Gastrocnemius medialis (tissue), 4 donors: ENCODE measurements around the gene PRKCA. TPM values are rescaled to one million over a fixed set of nuclear protein-coding genes. Genes with fewer than 3 reads are reported as not detected.

Experiments used
- ATAC-seq, 2 donors: fragments of 150-250 bp; one replicate each; pipeline ENCODE4 v1.9.1; 2016
- DNase-seq, 2 donors: peaks; one replicate each; pipeline ENCODE4 v3.0.0-alpha.2; 2019
- H3K27ac ChIP-seq, 4 donors: fragments of 200-600 bp; sonication (generic); 1 replicate in 1 of 4; 2 replicates in 3 of 4; pipeline ENCODE4 v1.5.1; 2016 to 2018; ENCODE audit warnings: mild to moderate bottlenecking in 2 of 4, moderate library complexity in 1 of 4
- H3K27me3 ChIP-seq, 3 donors: fragments of 200-600 bp; sonication (generic) in 2 of 3; 1 replicate in 1 of 3; 2 replicates in 2 of 3; pipeline versions ENCODE4 v1.5.1 to v1.6.0; 2016 to 2019; ENCODE audit warnings: mild to moderate bottlenecking in 1 of 3, moderate library complexity in 1 of 3
- H3K36me3 ChIP-seq, 2 donors: fragments of 200-600 bp; sonication (generic) in 1 of 2; one replicate each; pipeline ENCODE4 v1.5.1; 2017 to 2018
- H3K4me1 ChIP-seq, 2 donors: fragments of 200-600 bp; sonication (generic) in 1 of 2; one replicate each; pipeline ENCODE4 v1.5.1; 2016 to 2017; ENCODE audit warnings: mild to moderate bottlenecking in 2 of 2
- H3K4me3 ChIP-seq, 4 donors: fragments of 200-600 bp; sonication (generic) in 3 of 4; 1 replicate in 1 of 4; 2 replicates in 3 of 4; pipeline ENCODE4 v1.5.1; 2016 to 2019; ENCODE audit warnings: mild to moderate bottlenecking in 2 of 4
- H3K9me3 ChIP-seq, 3 donors: fragments of 200-600 bp; sonication (generic) in 2 of 3; 1 replicate in 1 of 3; 2 replicates in 2 of 3; pipeline ENCODE4 v1.5.1; 2016 to 2019
- CTCF ChIP-seq, 5 experiments: fragments of 450-650 bp in 3 of 5; fragments of 200-600 bp in 2 of 5; sonication (generic) in 2 of 5; IDR thresholded peaks in 4 of 5; conservative IDR thresholded peaks in 1 of 5; 1 replicate in 4 of 5; 2 replicates in 1 of 5; pipeline ENCODE4 v1.5.1; 2016 to 2019; ENCODE audit warnings: antibody characterized with exemption in 5 of 5, mild to moderate bottlenecking in 3 of 5, moderate library complexity in 3 of 5
- POLR2A ChIP-seq, 2 donors: fragments of 450-650 bp; IDR thresholded peaks; one replicate each; pipeline ENCODE4 v1.6.1; 2017; ENCODE audit warnings: antibody characterized with exemption in 2 of 2, mild to moderate bottlenecking in 2 of 2, moderate library complexity in 2 of 2
- in situ Hi-C, 4 donors: fragments of 200-750 bp; cut with MboI; loops; one replicate each; pipeline versions ENCODE4 v1.15.0 to v1.8.0; 2017; ENCODE audit warnings: low sequenced_read_pairs in 4 of 4
- intact Hi-C: fragments of 100-400 bp; cut with DNase I; formaldehyde crosslinking; loops from one replicate; pipeline ENCODE4 v1.15.1; 2023; ENCODE audit warnings: low total_unique reads
- total RNA-seq, 4 donors: library from RNA; depleted of rRNA; stranded (reverse); fragments of >200 nt; gene quantifications; one replicate each; pipeline versions ENCODE4 v1.1.0 to v1.2.3, GENCODE V29; 2016

PRKCA gene
- total RNA-seq, 4 donors from 2014 or later, result 7.6 to 16.8 (median 11.1) TPM

DNA sequence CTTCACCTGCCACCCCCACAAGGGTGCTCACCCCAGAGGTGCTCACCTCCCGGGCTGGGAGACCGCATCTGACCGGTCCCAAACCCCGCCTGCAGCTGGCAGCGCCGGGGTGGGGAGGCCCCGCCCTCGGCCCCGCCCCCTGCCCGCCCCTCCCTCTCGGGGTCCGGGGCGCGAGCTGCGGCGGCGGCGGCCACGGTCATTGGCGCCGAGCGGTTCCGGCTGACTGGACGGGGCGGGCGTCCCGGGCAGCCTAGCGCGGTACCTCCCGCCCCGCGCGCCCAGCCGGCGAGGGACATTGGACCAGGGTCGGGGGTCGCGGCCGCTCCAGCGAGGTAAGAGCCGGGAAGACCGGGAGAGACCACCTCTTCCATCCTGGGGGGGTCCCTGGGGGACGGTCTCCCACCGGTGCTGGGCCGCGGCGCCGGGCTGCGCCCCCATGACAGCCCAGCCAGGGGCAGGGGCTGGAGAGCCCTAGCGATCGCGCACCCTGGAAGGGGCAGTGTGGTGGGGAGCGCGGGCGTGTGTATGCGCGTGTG, 532.6 kb downstream of the PRKCA start, which contains the start of gene CACNG5:
CACNG5 (plus strand) TSS at position 199 of the 536 bp plus-strand sequence. CDS start 42,216 bp downstream, outside the sequence.
- no peak for ATAC-seq
- H3K27ac ChIP-seq, result no peak within 1 kb of the TSS
- intact Hi-C loops, result no loop called here
- no peaks in the 10 kb centered on the region for H3K9me3 ChIP-seq
- in situ Hi-C loops, result no loop called here
- H3K36me3 ChIP-seq, result no peaks in the 10 kb centered on the region
- H3K4me3 ChIP-seq, result no peak within 1 kb of the TSS
- no peak for TF ChIP-seq POLR2A (IDR thresholded peaks at IDR 0.05)
- TF ChIP-seq CTCF (IDR thresholded peaks at IDR 0.05 in 4 of 5, conservative IDR thresholded peaks at IDR 0.05 in 1 of 5), result no peak
- H3K4me1 ChIP-seq, result no peaks in the 10 kb centered on the region
- H3K27me3 ChIP-seq, result peaks cover 24 to 39% (median 24%) of the 10 kb centered on the region in 3 donors
- DNase-seq, result no peak

DNA sequence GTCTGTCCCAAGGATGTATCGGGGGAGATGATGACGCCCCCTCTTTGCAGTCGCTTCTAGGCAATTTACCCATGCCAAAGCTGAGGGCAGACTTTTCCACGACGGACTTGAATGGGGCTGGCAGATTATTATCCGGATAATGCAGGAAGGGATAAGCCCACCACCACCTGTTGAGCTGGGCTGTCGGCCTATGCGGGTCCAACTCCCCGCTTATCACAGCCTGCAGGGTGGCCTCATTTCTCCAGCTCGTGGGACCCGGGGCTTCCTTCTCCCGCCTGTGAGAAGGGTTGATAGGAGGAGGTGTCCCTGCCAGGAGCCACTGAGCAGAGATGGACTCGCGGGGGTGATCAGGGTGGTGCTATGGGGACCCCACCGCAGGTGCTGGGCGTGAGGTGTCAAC, 533.1 kb downstream of the PRKCA start:
- Histone ChIP-seq H3K27me3 (peaks cover 24 to 39% (median 24%) of the 10 kb centered on the region in 3 donors), H3K27ac (no peak overlapping the region), H3K9me3 (no peaks in the 10 kb centered on the region), H3K36me3 (no peaks in the 10 kb centered on the region), H3K4me1 (no peaks in the 10 kb centered on the region), H3K4me3 (no peak overlapping the region)
- in situ Hi-C loops (no loop called here), intact Hi-C loops (no loop called here)
- DNase-seq, result no peak
- TF ChIP-seq CTCF (IDR thresholded peaks at IDR 0.05 in 4 of 5, conservative IDR thresholded peaks at IDR 0.05 in 1 of 5) (no peak), POLR2A (IDR thresholded peaks at IDR 0.05) (no peak)
- ATAC-seq, result no peak

DNA sequence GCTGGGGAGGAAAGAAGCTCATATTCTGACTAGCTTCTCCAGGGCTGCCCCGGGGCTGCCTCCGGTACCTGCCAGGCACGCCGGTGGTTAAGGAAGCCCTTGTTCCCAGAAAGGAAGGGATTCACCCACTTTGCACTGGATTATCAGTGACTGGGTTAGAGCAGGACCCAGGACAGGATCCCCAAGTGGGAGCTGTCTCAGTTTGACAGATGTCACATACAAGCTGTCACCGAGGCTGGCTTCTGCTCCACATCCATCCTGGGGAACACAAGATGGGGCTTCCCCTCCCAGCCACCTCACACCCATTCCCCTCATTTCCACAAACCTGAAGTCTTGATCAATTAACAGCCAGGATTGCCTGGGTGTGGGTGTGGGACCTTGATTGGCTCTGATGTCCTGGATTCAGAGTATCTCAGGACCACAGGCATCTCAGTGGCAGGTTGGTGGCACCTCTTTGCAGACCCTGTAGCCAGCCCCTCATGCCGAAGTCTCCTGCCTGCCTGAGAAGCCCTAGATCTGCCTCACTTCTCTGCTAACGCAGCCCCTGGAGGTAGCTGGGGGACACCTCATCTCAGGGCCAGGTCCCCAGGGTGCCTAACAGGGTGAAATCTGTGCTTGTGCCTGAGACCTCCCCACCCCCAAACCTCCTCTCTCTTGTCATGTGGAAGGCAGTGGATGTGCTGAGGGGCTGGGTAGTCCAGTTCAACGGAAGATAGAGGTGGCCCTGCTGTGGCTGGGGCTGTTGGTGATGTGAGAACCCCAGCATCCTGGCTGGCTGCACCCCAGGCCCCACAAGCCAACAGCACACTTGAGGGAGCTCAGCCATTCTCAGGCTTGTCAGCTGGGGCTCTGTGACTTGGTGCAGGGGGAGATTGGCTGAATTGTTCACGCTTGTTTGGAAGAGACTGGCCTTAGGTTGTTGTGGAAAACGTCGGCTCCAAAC, 533.9 kb downstream of the PRKCA start:
- TF ChIP-seq CTCF (IDR thresholded peaks at IDR 0.05 in 4 of 5, conservative IDR thresholded peaks at IDR 0.05 in 1 of 5), result no peak
- TF ChIP-seq POLR2A (IDR thresholded peaks at IDR 0.05), result no peak
- ATAC-seq, result no peak
- Histone ChIP-seq H3K27me3 (peaks cover 24 to 39% (median 24%) of the 10 kb centered on the region in 3 donors), H3K4me3 (no peak overlapping the region), H3K27ac (no peak overlapping the region), H3K4me1 (no peaks in the 10 kb centered on the region), H3K9me3 (no peaks in the 10 kb centered on the region), H3K36me3 (no peaks in the 10 kb centered on the region)
- DNase-seq, result no peak
- in situ Hi-C loops, result no loop called here
- intact Hi-C loops, result no loop called here

GRCh38 chr17:66837226-66837625, 534.8 kb downstream of the PRKCA start:
- peaks cover 24 to 39% (median 24%) of the 10 kb centered on the region in 3 donors for H3K27me3 ChIP-seq
- ATAC-seq, result no peak

More at GRCh38 chr17:66837226-66837625, 534.8 kb downstream of the PRKCA start:
- H3K4me1 ChIP-seq, result no peaks in the 10 kb centered on the region
- intact Hi-C loops, result no loop called here
- H3K36me3 ChIP-seq, result no peaks in the 10 kb centered on the region
- DNase-seq, result no peak
- in situ Hi-C loops, result no loop called here
- no peaks in the 10 kb centered on the region for H3K9me3 ChIP-seq
- no peak overlapping the region for H3K27ac ChIP-seq
- no peak overlapping the region for H3K4me3 ChIP-seq
- TF ChIP-seq POLR2A (IDR thresholded peaks at IDR 0.05) (no peak), CTCF (IDR thresholded peaks at IDR 0.05 in 4 of 5, conservative IDR thresholded peaks at IDR 0.05 in 1 of 5) (no peak)
